K562 (cell line): ENCODE data around the gene CRTC3.

Experiments used
- EGR1 ChIP-seq: fragments of 450-650 bp; conservative IDR thresholded peaks from 2 replicates; pipeline ENCODE4 v1.6.1; 2017; ENCODE audit warnings: mild to moderate bottlenecking
- EZH2 ChIP-seq: IDR thresholded peaks from 2 replicates; pipeline ENCODE4 v1.6.1; 2012; ENCODE audit warnings: low read depth, mild to moderate bottlenecking, inconsistent platforms, low read length, borderline replicate concordance
- HOXB6 ChIP-seq: fragments of 250-450 bp; sonication (Bioruptor Pico); IDR thresholded peaks from 2 replicates; pipeline ENCODE4 v1.5.1; 2022; ENCODE audit warnings: mild to moderate bottlenecking, borderline replicate concordance
- POLR2A ChIP-seq: fragments of 450-650 bp; conservative IDR thresholded peaks from 2 replicates; pipeline ENCODE4 v1.6.1; 2016
- ZBTB17 ChIP-seq: fragments of 450-650 bp; formaldehyde crosslinking; IDR thresholded peaks from 2 replicates; pipeline ENCODE4 v1.4.0; 2020; ENCODE audit warnings: mild to moderate bottlenecking
- ZNF407 ChIP-seq: fragments of 450-650 bp; IDR thresholded peaks from 2 replicates; pipeline ENCODE4 v1.6.1; 2016; ENCODE audit warnings: low read depth

- no peak for TF ChIP-seq POLR2A
- TF ChIP-seq HOXB6 (CRISPR knock-in tag), result no peak
- no peak for TF ChIP-seq EZH2
- TF ChIP-seq EGR1, result no peak
- no peak for TF ChIP-seq ZNF407
- TF ChIP-seq ZBTB17 (CRISPR knock-in tag), result no peak
Observed at GRCh38 chr15:90683371-90683770, 153.6 kb downstream of the CRTC3 start.
